ENCODE measurements around the gene EML1.

DNA sequence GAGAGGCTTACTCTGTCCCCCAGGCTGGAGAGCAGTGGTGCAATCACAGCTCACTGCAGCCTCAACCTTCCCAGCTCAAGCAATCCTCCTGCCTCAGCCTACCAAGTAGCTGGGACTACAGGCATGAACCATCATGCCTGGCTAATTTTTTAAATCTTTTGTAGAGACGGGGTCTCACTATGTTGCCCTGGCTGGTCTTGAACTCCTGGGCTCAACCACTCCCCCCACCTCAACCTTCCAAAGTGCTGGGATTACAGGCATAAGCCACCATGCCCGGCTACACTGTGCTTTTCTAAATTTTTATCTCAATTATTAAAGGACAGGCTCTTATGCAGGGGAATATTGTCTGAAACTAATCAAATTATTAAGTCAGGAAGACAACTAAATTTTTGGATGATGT, 44.6 kb downstream of the EML1 start:
- TF ChIP-seq, protein P1, sequence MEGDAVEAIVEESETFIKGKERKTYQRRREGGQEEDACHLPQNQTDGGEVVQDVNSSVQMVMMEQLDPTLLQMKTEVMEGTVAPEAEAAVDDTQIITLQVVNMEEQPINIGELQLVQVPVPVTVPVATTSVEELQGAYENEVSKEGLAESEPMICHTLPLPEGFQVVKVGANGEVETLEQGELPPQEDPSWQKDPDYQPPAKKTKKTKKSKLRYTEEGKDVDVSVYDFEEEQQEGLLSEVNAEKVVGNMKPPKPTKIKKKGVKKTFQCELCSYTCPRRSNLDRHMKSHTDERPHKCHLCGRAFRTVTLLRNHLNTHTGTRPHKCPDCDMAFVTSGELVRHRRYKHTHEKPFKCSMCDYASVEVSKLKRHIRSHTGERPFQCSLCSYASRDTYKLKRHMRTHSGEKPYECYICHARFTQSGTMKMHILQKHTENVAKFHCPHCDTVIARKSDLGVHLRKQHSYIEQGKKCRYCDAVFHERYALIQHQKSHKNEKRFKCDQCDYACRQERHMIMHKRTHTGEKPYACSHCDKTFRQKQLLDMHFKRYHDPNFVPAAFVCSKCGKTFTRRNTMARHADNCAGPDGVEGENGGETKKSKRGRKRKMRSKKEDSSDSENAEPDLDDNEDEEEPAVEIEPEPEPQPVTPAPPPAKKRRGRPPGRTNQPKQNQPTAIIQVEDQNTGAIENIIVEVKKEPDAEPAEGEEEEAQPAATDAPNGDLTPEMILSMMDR (IDR thresholded peaks at IDR 0.05; ENCODE audit: insufficient read depth, low read length), result no peak
- TF ChIP-seq, protein P2, sequence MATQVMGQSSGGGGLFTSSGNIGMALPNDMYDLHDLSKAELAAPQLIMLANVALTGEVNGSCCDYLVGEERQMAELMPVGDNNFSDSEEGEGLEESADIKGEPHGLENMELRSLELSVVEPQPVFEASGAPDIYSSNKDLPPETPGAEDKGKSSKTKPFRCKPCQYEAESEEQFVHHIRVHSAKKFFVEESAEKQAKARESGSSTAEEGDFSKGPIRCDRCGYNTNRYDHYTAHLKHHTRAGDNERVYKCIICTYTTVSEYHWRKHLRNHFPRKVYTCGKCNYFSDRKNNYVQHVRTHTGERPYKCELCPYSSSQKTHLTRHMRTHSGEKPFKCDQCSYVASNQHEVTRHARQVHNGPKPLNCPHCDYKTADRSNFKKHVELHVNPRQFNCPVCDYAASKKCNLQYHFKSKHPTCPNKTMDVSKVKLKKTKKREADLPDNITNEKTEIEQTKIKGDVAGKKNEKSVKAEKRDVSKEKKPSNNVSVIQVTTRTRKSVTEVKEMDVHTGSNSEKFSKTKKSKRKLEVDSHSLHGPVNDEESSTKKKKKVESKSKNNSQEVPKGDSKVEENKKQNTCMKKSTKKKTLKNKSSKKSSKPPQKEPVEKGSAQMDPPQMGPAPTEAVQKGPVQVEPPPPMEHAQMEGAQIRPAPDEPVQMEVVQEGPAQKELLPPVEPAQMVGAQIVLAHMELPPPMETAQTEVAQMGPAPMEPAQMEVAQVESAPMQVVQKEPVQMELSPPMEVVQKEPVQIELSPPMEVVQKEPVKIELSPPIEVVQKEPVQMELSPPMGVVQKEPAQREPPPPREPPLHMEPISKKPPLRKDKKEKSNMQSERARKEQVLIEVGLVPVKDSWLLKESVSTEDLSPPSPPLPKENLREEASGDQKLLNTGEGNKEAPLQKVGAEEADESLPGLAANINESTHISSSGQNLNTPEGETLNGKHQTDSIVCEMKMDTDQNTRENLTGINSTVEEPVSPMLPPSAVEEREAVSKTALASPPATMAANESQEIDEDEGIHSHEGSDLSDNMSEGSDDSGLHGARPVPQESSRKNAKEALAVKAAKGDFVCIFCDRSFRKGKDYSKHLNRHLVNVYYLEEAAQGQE (IDR thresholded peaks at IDR 0.05; ENCODE audit: insufficient replicate concordance, low read depth), result no peak
